ENCODE measurements around the gene RFTN2.

DNA sequence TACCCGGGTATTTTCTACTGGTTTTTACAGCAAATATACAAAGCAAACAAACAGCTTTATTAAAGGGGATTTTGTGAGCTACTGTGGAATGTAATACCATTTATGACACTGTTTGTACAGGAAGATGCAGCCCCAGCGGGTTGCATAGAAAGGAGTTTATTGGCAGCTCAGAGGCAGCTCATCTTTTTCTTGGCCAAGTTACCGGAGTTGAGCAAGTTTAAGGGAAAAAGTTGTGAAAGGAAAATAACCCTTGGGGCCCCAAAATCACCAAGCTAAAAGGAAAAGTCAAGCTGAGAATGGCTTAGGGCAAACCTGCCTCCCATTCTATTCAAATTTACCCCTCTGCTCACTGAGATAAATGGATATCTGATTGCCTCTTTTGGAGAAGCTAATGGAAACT lies 98.8 kb downstream of the RFTN2 start:
- TF ChIP-seq, protein P1, sequence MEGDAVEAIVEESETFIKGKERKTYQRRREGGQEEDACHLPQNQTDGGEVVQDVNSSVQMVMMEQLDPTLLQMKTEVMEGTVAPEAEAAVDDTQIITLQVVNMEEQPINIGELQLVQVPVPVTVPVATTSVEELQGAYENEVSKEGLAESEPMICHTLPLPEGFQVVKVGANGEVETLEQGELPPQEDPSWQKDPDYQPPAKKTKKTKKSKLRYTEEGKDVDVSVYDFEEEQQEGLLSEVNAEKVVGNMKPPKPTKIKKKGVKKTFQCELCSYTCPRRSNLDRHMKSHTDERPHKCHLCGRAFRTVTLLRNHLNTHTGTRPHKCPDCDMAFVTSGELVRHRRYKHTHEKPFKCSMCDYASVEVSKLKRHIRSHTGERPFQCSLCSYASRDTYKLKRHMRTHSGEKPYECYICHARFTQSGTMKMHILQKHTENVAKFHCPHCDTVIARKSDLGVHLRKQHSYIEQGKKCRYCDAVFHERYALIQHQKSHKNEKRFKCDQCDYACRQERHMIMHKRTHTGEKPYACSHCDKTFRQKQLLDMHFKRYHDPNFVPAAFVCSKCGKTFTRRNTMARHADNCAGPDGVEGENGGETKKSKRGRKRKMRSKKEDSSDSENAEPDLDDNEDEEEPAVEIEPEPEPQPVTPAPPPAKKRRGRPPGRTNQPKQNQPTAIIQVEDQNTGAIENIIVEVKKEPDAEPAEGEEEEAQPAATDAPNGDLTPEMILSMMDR (IDR thresholded peaks at IDR 0.05; ENCODE audit: low read length) = no peak
- TF ChIP-seq EZH2phosphoT487 (IDR thresholded peaks at IDR 0.05; ENCODE audit: low read length) = no peak
